ENCODE results near the gene ADAM15.

GRCh38 chr1:155086128-155086741, 35.1 kb downstream of the ADAM15 start:
- TF ChIP-seq CTCF (conservative IDR thresholded peaks at IDR 0.05; ENCODE audit: low read length) (peak; percentile 83), EZH2phosphoT487 (IDR thresholded peaks at IDR 0.05; ENCODE audit: borderline replicate concordance) (no peak)

All from Loucy (cell line).